CD4-positive, CD25-positive, alpha-beta regulatory T cell (primary cell): ENCODE measurements around the gene ITGB2. TPM values are rescaled to one million over a fixed set of nuclear protein-coding genes. Genes with fewer than 3 reads are reported as not detected.

Source experiments
- ATAC-seq, 2 donors: fragments of 150-1000 bp; cut with Tn5 transposase; one replicate each; pipeline ENCODE4 v1.10.0; 2021; ENCODE audit warnings: low read depth in 2 of 2, moderate number of reproducible peaks in 2 of 2, moderate library complexity in 1 of 2
- DNase-seq, 3 donors: peaks; one replicate each; pipeline versions ENCODE4 v3.0.0 to v3.0.0-alpha.2; 2012 to 2022; ENCODE audit warnings: mixed read lengths in 1 of 3
- H3K27ac ChIP-seq: one replicate; pipeline ENCODE4 v1.7.0; 2013; ENCODE audit warnings: mild to moderate bottlenecking, low read length; ENCODE audit not compliant: insufficient read depth, poor library complexity, severe bottlenecking
- H3K27me3 ChIP-seq: one replicate; pipeline ENCODE4 v1.7.0; 2013; ENCODE audit warnings: low read length; ENCODE audit not compliant: control insufficient read depth, insufficient read depth
- H3K36me3 ChIP-seq: one replicate; pipeline ENCODE4 v1.7.0; 2013; ENCODE audit warnings: mild to moderate bottlenecking, low read length, moderate library complexity; ENCODE audit not compliant: control insufficient read depth, insufficient read depth
- H3K4me1 ChIP-seq: 2 replicates; pipeline ENCODE4 v1.7.0; 2013; ENCODE audit warnings: mild to moderate bottlenecking, low read length; ENCODE audit not compliant: insufficient read depth, control insufficient read depth, poor library complexity, severe bottlenecking
- H3K4me3 ChIP-seq: one replicate; pipeline ENCODE4 v1.7.0; 2013; ENCODE audit warnings: low read depth, mild to moderate bottlenecking, low read length, moderate library complexity
- H3K9me3 ChIP-seq, 2 experiments: 1 replicate in 1 of 2; 2 replicates in 1 of 2; pipeline ENCODE4 v1.7.0; 2013; ENCODE audit warnings: low read length in 2 of 2, mild to moderate bottlenecking in 1 of 2, moderate library complexity in 1 of 2; ENCODE audit not compliant: control insufficient read depth in 2 of 2
- H3K27ac Mint-ChIP-seq, 3 donors: one replicate each; pipeline ENCODE4 v1.8.0; 2020 to 2022; ENCODE audit warnings: mild to moderate bottlenecking in 3 of 3, mixed read lengths in 3 of 3, moderate library complexity in 2 of 3
- H3K27me3 Mint-ChIP-seq: one replicate; pipeline ENCODE4 v1.8.0; 2022; ENCODE audit warnings: mild to moderate bottlenecking, mixed read lengths
- H3K36me3 Mint-ChIP-seq: one replicate; pipeline ENCODE4 v1.8.0; 2020; ENCODE audit warnings: mixed read lengths
- H3K4me1 Mint-ChIP-seq, 4 donors: one replicate each; pipeline ENCODE4 v1.8.0; 2020 to 2022; ENCODE audit warnings: mixed read lengths in 4 of 4, mild to moderate bottlenecking in 1 of 4
- H3K4me3 Mint-ChIP-seq, 4 donors: one replicate each; pipeline ENCODE4 v1.8.0; 2020 to 2022; ENCODE audit warnings: mild to moderate bottlenecking in 4 of 4, mixed read lengths in 4 of 4, moderate library complexity in 3 of 4
- H3K9me3 Mint-ChIP-seq, 7 donors: one replicate each; pipeline ENCODE4 v1.8.0; 2020 to 2022; ENCODE audit warnings: mixed read lengths in 7 of 7, mild to moderate bottlenecking in 3 of 7, moderate library complexity in 2 of 7
- polyA plus RNA-seq, 4 donors: library from polyadenylated mRNA; unstranded; fragments of 300-500 nt; fragmentation: Illumina TruSeq; gene quantifications; one replicate each; pipeline ENCODE4 v1.2.3, GENCODE V29; 2021
- total RNA-seq: library from RNA; stranded (reverse); gene quantifications from one replicate; pipeline ENCODE4 v1.2.3, GENCODE V29; 2022

Gene ITGB2
- total and polyA plus RNA-seq, 5 donors from 2014 or later: 411 to 519 (median 425) TPM

- peaks cover 0 to 40% (median 11%) of the 10 kb centered on the region in 4 donors for H3K4me1 Mint-ChIP-seq
- ATAC-seq: no peak
- Histone ChIP-seq H3K9me3 (no peaks in the 10 kb centered on the region), H3K27me3 (no peaks in the 10 kb centered on the region), H3K4me1 (peaks cover 10% of the 10 kb centered on the region), H3K4me3 (no peak overlapping the region), H3K36me3 (peaks cover 24% of the 10 kb centered on the region), H3K27ac (no peak overlapping the region)
- H3K27ac Mint-ChIP-seq: no peak overlapping the region
- peaks cover 4% of the 10 kb centered on the region for H3K36me3 Mint-ChIP-seq
- H3K4me3 Mint-ChIP-seq: peak overlapping the region in 1 of 4 donors; percentile 28
- no peak for DNase-seq
- H3K27me3 Mint-ChIP-seq: no peaks in the 10 kb centered on the region
- H3K9me3 Mint-ChIP-seq: no peaks in the 10 kb centered on the region
Observed at GRCh38 chr21:44947930-44948331, 27.2 kb upstream of the ITGB2 start.

- Mint-ChIP-seq H3K4me1 (peaks cover 2 to 43% (median 15%) of the 10 kb centered on the region in 4 donors), H3K4me3 (no peak overlapping the region), H3K27ac (no peak overlapping the region), H3K9me3 (no peaks in the 10 kb centered on the region), H3K36me3 (peaks cover 7% of the 10 kb centered on the region), H3K27me3 (no peaks in the 10 kb centered on the region)
- no peak overlapping the region for H3K4me3 ChIP-seq
- H3K4me1 ChIP-seq: peaks cover 14% of the 10 kb centered on the region
- H3K36me3 ChIP-seq: peaks cover 24% of the 10 kb centered on the region
- H3K27ac ChIP-seq: no peak overlapping the region
- H3K27me3 ChIP-seq: no peaks in the 10 kb centered on the region
- H3K9me3 ChIP-seq: no peaks in the 10 kb centered on the region
- ATAC-seq (no peak), DNase-seq (no peak)
Observed at GRCh38 chr21:44947111-44947929, 26.6 kb upstream of the ITGB2 start.

GRCh38 chr21:44946254-44947041 is 25.7 kb upstream of the ITGB2 start:
- Mint-ChIP-seq H3K36me3 (peaks cover 11% of the 10 kb centered on the region), H3K27ac (peak overlapping the region in 1 of 3 donors; percentile 29), H3K4me3 (peak overlapping the region in 1 of 4 donors; percentile 49), H3K27me3 (no peaks in the 10 kb centered on the region), H3K9me3 (no peaks in the 10 kb centered on the region), H3K4me1 (peaks cover 4 to 52% (median 21%) of the 10 kb centered on the region in 4 donors)
- Histone ChIP-seq H3K27ac (no peak overlapping the region), H3K4me3 (no peak overlapping the region), H3K4me1 (peaks cover 19% of the 10 kb centered on the region), H3K27me3 (no peaks in the 10 kb centered on the region), H3K36me3 (peaks cover 22% of the 10 kb centered on the region), H3K9me3 (no peaks in the 10 kb centered on the region)
- ATAC-seq: no peak
- DNase-seq: no peak

GRCh38 chr21:44944596-44944995 is 23.9 kb upstream of the ITGB2 start:
- peaks cover 28% of the 10 kb centered on the region for H3K4me1 ChIP-seq
- DNase-seq: no peak
- H3K36me3 Mint-ChIP-seq: peaks cover 11% of the 10 kb centered on the region
- H3K27ac ChIP-seq: peak overlapping the region; percentile 2
- no peaks in the 10 kb centered on the region for H3K9me3 Mint-ChIP-seq
- peak overlapping the region in 1 of 4 donors; percentile 49 for H3K4me3 Mint-ChIP-seq
- H3K4me3 ChIP-seq: no peak overlapping the region
- H3K9me3 ChIP-seq: no peaks in the 10 kb centered on the region
- no peak overlapping the region for H3K27ac Mint-ChIP-seq
- H3K36me3 ChIP-seq: peaks cover 14% of the 10 kb centered on the region
- peaks cover 14 to 57% (median 31%) of the 10 kb centered on the region in 4 donors for H3K4me1 Mint-ChIP-seq
- no peaks in the 10 kb centered on the region for H3K27me3 ChIP-seq
- no peak for ATAC-seq
- no peaks in the 10 kb centered on the region for H3K27me3 Mint-ChIP-seq

- Histone ChIP-seq H3K27ac (no peak overlapping the region), H3K4me3 (no peak overlapping the region), H3K4me1 (peaks cover 30% of the 10 kb centered on the region), H3K36me3 (peaks cover 14% of the 10 kb centered on the region), H3K9me3 (no peaks in the 10 kb centered on the region), H3K27me3 (no peaks in the 10 kb centered on the region)
- H3K9me3 Mint-ChIP-seq: peaks cover 0 to 1% (median 0%) of the 10 kb centered on the region in 7 donors
- DNase-seq: no peak
- H3K27me3 Mint-ChIP-seq: no peaks in the 10 kb centered on the region
- no peak overlapping the region for H3K27ac Mint-ChIP-seq
- ATAC-seq: no peak
- peaks cover 14 to 62% (median 33%) of the 10 kb centered on the region in 4 donors for H3K4me1 Mint-ChIP-seq
- peaks cover 11% of the 10 kb centered on the region for H3K36me3 Mint-ChIP-seq
- H3K4me3 Mint-ChIP-seq: peak overlapping the region in 1 of 4 donors; percentile 49
Observed at GRCh38 chr21:44943686-44944550, 23.2 kb upstream of the ITGB2 start.

- no peaks in the 10 kb centered on the region for H3K27me3 Mint-ChIP-seq
- DNase-seq (no peak), ATAC-seq (no peak)
- H3K4me1 Mint-ChIP-seq: peaks cover 14 to 63% (median 33%) of the 10 kb centered on the region in 4 donors
- no peak overlapping the region for H3K27ac Mint-ChIP-seq
- Histone ChIP-seq H3K4me3 (no peak overlapping the region), H3K36me3 (peaks cover 14% of the 10 kb centered on the region), H3K4me1 (peaks cover 30% of the 10 kb centered on the region), H3K27ac (no peak overlapping the region), H3K9me3 (no peaks in the 10 kb centered on the region), H3K27me3 (no peaks in the 10 kb centered on the region)
- H3K4me3 Mint-ChIP-seq: peak overlapping the region in 1 of 4 donors; percentile 94
- H3K36me3 Mint-ChIP-seq: peaks cover 11% of the 10 kb centered on the region
- H3K9me3 Mint-ChIP-seq: peaks cover 0 to 1% (median 0%) of the 10 kb centered on the region in 7 donors
Observed at GRCh38 chr21:44943005-44943685, 22.4 kb upstream of the ITGB2 start.

- no peaks in the 10 kb centered on the region for H3K27me3 ChIP-seq
- no peak overlapping the region for H3K4me3 ChIP-seq
- no peak overlapping the region for H3K27ac ChIP-seq
- no peak for ATAC-seq
- H3K4me1 ChIP-seq: peaks cover 30% of the 10 kb centered on the region
- no peaks in the 10 kb centered on the region for H3K9me3 ChIP-seq
- Mint-ChIP-seq H3K27ac (peak overlapping the region; percentile 54 to 88 (median 78)), H3K4me3 (peak overlapping the region; percentile 85 to 94 (median 88)), H3K4me1 (peaks cover 14 to 63% (median 33%) of the 10 kb centered on the region in 4 donors), H3K36me3 (peaks cover 11% of the 10 kb centered on the region), H3K9me3 (peaks cover 0 to 1% (median 0%) of the 10 kb centered on the region in 7 donors), H3K27me3 (no peaks in the 10 kb centered on the region)
- peaks cover 14% of the 10 kb centered on the region for H3K36me3 ChIP-seq
- DNase-seq: no peak
Observed at GRCh38 chr21:44942566-44942965, 21.9 kb upstream of the ITGB2 start.
